NCI-H1436 treated with DMSO at 0.1 percent for 48 hours (cell line): Measurements from ENCODE around the gene ZBTB7B.

Experiments used
- DNase-seq: peaks from one replicate; lab custom pipeline; 2025; lab: John Stamatoyannopoulos, UW

ZBTB7B gene

GRCh38 chr1:155038602-155039307 lies 36.2 kb downstream of the ZBTB7B start:
- no peak for DNase-seq

GRCh38 chr1:155039308-155039669 lies 36.7 kb downstream of the ZBTB7B start:
- no peak for DNase-seq

GRCh38 chr1:155040358-155041093 lies 37.9 kb downstream of the ZBTB7B start:
- DNase-seq: no peak

- no peak for DNase-seq
Measured at GRCh38 chr1:155042789-155043188, 40.2 kb downstream of the ZBTB7B start.

GRCh38 chr1:155043301-155043702 lies 40.7 kb downstream of the ZBTB7B start:
- no peak for DNase-seq

- DNase-seq: no peak
Measured at GRCh38 chr1:155043793-155044192, 41.2 kb downstream of the ZBTB7B start.

- no peak for DNase-seq
Measured at GRCh38 chr1:155044365-155044764, 41.8 kb downstream of the ZBTB7B start.

GRCh38 chr1:155044812-155045657 lies 42.4 kb downstream of the ZBTB7B start:
- DNase-seq: no peak

- no peak for DNase-seq
Measured at GRCh38 chr1:155048449-155049334, 46.1 kb downstream of the ZBTB7B start.

- no peak for DNase-seq
Measured at GRCh38 chr1:155049651-155050559, 47.3 kb downstream of the ZBTB7B start.

GRCh38 chr1:155050560-155051341 lies 48.1 kb downstream of the ZBTB7B start, which contains the start of gene ADAM15:
TSS of gene ADAM15 (plus strand) at chr1:155051316. CDS start at chr1:155051387, 71 bp downstream.
- DNase-seq: no peak

- DNase-seq: no peak
Measured at GRCh38 chr1:155051342-155051776, 48.8 kb downstream of the ZBTB7B start.

- DNase-seq: no peak
Measured at GRCh38 chr1:155051777-155052398, 49.3 kb downstream of the ZBTB7B start.

- peak; percentile 56 for DNase-seq
Measured at GRCh38 chr1:155052439-155053395, 50.1 kb downstream of the ZBTB7B start.

- no peak for DNase-seq
Measured at GRCh38 chr1:155053531-155054105, 51.0 kb downstream of the ZBTB7B start.

GRCh38 chr1:155057104-155057503 lies 54.5 kb downstream of the ZBTB7B start:
- no peak for DNase-seq

- no peak for DNase-seq
Measured at GRCh38 chr1:155057788-155058211, 55.2 kb downstream of the ZBTB7B start.

- no peak for DNase-seq
Measured at GRCh38 chr1:155060736-155061135, 58.1 kb downstream of the ZBTB7B start.
